NCI-H128 (cell line): ENCODE data around the gene SEPTIN7.

ENCODE experiments used
- DNase-seq: peaks from one replicate; lab custom pipeline; 2025; ENCODE audit not compliant: unreplicated experiment; lab: John Stamatoyannopoulos, UW

Gene SEPTIN7

DNA sequence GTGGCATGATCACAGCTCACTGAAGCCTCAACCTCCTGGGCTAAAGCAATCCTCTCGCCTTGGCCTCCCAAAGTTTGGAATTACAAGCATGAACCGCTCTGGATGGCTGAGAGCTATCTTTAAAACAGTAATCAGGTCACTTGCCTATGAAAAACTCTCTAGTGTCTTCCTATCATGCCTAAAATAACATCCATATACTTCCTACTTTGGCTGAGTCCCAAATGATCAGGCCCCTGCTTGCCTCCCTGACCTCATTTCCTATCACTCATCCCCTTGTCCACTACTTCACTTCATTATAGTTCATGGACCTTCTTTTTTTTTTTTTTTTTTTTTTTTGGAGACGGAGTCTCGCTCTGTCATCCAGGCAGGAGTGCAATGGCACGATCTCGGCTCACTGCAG lies 28.0 kb downstream of the SEPTIN7 start:
- DNase-seq = no peak

DNA sequence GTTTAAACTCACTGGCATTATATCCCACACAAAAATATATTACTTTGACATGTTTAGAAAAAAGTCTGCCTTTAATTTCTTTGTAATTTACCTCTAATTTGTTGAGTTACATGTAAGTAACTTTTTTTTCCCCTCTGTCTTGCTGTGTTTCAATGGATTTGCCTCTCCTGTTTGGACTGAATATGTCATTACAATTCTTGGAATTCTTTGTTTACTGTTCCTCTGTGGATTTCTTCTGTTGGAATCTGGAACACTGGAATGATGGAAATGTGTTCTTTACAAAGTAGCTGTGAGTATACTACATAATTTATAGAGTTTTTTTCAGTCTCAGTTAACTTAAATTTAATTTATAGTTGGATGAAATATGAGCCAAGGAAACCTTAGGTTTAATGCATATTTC lies 30.4 kb downstream of the SEPTIN7 start:
- DNase-seq = no peak

DNA sequence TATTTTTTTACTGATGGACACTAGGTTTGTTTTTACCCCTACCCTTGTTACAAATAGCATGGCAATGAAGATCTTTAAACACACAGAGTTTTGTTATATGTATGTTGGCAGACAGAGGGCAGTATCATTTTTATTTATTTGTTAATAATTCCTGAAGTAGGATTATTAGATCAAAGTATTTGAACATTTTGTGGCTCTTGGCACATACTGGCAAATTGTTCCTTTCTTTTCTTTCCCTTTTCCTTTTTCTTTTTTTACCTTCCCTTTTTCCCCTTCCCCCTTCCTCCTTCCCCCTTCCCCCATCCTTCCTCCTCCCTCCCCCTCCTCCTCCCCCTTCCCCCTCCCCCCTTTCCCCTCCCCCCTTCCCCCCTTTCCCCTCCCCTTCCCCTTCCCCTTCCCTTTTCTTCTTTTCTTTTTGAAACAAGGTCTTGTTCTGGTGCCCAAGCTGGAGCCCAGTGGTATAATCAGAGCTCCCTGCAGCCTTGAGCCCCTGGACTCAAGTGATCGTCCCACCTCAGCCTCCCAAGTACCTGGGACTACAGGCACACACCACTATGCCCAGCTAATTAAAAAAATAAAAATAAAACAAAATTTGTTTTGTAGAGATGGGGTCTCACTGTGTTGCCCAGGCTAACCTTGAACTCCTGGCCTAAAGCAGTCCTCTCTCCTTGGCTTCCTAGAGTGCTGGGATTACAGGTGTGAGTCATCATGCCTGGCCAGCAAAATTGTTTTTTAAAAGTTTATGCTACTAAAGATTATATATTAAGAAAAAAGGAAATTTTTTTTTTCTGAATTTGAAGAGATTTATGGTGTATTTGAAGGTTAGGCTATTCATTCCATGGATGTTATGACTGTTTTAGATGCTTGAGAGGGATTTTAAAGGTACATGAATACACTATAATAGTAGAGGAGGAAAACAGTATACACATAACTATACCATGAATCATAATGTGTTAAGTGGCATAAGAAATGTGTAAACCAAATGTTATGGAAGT lies 39.3 kb downstream of the SEPTIN7 start:
- DNase-seq = no peak

DNA sequence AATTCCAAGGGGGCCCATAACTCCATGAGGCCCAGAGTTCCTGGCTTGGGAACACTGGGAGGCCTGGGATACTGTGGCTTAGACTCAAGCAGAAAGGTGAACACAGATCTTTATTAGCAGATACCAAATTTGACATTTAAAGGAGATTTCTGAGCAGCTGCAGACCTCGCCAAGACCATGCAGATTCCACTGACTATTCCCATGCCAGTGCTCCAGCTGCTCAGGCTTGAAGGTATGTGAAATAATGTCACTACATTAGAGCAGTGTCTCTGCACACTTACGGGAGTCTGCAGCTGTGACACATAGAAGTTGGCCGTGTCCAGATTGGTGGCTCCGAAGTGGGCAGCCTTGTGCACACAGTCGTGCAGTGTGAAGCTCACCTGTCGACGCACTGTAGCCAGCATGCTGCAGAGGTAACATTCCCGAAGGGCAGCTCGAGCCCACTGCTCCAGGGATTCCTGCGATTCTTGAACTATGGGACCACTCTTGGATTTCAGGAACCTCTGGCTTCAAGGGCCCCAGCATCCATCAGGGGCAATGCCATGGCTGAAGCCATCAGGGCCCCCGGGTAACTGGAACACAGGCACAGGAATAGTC lies 46.1 kb downstream of the SEPTIN7 start:
- DNase-seq = no peak

DNA sequence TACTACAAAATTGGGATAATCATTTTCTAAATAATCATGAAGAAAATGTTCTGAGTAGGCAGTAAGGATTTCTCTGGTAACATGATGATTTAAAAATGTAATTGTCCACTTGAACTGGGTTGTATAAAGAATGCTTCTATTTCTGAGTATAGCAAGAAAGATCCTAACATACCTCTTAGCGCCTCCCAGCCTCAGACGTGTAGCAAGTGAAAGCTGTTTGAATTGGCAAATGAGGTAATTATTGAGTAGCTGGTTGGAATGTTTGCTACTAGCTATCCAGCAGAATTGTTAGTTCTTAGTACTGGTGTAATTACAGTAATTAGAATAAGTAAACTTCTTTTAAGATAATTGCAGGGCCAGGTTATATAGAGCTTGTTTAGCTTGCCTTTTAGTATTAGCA lies 47.9 kb downstream of the SEPTIN7 start:
- DNase-seq = no peak

DNA sequence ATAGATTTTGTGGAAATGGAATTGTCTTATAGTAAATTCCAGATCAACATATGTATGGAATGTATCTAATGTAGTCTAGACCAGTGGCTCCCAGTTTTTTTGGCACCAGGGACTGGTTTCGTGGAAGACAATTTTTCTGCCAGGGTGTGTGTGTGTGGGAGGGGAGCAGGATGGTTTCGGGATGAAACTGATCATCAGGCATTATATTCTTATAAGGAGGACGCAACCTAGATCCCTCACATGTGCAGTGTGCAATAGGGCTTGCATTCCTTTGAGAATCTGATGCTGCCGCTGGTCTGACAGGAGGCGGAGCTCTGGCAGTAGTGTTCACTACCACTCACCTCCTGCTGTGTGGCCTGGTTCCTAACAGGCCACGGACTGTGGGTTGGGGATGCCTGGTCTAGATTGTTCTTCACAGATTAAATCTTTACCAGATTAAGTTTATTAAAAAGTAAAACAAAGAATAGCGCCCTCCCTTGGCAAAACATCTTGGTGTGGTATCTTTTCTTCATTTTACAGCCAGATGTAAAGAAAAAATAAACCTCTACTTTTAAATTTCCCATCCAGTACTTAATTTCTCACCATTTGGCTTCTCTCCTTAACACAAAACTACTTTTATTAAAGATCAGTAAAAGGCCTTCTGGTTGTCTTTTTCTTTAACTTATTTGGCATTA lies 48.4 kb downstream of the SEPTIN7 start:
- no peak for DNase-seq

DNA sequence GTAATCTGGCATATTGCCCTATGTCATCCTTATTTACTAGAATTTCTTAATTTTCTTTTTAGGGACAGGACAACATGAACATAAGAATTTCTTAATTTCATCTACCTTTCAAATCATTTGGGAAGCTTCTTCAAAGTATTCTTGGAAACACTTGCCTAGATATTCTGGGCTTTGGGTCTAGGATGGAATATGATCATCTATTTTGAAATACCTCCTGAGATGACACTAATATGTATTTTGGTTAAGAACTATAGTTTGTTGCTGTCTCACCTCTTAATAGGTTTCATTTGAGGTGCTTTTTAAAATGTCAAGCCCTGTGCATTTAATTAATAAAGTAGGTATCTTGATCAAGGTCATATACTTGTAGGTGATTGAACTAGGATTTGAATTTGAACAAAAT lies 49.1 kb downstream of the SEPTIN7 start:
- DNase-seq = no peak
